HL-60/S4 treated with retinoic acid at 250 ng/mL for 4 days and 3 days (cell line): ENCODE results near the gene MEIG1.
"Not testable (repeated sequence)": the region's sequence is repeated elsewhere in the genome, so short reads cannot be mapped to it uniquely, and the experiment has no call there.

Experiments
- in situ Hi-C: fragments of 300-500 bp; cut with MboI; formaldehyde crosslinking; loops from 2 replicates; pipeline ENCODE4 v1.7.0; 2022; ENCODE audit warnings: low sequenced_read_pairs

MEIG1 gene

DNA sequence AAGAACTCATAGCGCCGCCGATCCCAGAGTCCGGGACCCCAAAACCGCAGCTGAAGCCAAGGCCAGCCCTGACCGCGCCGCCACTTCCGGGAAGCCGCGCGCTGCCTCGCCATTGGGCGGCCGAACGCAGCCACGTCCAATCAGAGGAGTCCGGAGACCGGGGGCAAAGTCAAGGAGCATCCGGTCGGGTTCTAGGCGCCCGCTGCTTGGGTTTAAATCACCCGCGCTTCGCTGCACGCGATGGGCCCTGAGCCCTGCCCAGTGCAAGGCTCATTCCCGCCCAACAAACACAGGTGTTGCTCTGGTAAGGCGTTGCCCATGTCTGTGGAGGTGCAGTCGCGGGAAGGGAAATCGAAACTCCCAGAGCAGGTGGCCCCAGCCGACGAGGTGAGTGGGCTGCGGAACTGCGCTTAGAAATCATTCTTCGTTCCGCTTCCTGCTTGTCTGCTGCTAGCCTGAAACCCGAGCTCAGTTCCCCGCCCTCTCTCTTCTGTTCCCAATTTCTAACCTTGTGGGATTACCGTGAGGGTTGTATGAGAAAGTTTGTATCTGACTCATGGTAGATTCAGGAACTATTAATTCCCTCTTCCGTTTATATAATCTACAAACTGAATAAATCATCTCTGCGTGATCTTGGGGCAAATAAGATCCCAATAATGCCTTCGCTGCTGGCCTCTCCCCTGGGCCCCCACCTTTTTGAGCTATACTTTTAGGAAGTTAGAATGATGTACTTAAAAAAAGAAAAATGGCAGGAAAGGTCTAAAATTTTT is 5.0 kb upstream of the MEIG1 start, which contains the start of gene DCLRE1C:
DCLRE1C (minus strand) TSS at position 96 of the 770 bp plus-strand sequence; CDS start at position 10, 86 bp downstream.
- in situ Hi-C loops, result no loop called here

DNA sequence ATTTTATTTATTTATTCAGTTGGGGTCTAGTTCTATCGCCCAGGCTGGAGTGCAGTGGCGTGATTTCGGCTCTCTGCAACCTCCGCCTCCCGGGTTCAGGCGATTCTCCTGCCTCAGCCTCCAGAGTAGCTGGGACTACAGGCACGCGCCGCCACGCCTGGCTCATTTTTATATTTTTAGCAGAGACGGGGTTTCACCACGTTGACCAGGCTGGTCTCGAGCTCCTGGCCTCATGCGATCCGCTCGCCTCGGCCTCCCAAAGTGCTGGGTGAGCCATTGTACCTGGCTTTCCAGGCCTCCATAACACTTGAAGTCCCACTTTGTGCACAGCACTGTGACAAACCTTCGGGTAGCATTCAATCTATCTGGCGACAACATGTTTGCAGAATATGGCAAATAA is 4.3 kb upstream of the MEIG1 start:
- in situ Hi-C loops, result no loop called here

DNA sequence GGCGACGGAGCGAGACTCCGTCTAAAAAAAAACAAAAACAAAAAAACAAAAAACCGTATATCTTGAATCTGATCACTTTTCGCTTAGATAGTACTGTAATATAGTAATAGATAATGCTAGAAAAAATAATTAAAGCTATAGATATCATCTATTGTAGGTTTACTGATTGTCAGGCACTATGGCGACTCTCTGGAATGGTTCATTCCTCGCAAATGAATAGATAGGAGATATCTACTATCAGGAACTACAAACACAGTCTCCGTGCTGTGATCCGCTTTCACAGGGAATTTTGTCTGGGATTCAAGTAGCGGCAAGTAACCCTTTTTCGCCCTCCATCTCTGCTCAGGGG is 342 bp upstream of the MEIG1 start:
- in situ Hi-C loops, result no loop called here

DNA sequence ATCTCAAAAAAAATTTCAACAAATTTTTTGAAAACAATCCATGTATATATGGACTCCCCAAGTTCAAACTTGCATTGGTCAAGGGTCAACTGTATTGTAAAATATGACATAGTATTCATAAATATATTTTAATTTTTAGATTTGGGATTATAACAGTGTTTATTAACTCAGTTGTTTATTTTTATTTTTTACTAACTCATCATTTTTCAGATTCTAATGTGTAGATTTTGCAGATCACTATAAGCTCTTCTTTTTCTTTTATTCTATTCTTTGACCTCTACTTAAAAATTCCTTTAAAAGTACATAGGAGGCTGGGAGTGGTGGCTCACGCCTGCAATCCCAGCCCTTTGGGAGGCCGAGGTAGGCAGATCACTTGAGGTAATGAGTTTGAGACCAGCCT is 8.7 kb downstream of the MEIG1 start:
- in situ Hi-C loops, result no loop called here

DNA sequence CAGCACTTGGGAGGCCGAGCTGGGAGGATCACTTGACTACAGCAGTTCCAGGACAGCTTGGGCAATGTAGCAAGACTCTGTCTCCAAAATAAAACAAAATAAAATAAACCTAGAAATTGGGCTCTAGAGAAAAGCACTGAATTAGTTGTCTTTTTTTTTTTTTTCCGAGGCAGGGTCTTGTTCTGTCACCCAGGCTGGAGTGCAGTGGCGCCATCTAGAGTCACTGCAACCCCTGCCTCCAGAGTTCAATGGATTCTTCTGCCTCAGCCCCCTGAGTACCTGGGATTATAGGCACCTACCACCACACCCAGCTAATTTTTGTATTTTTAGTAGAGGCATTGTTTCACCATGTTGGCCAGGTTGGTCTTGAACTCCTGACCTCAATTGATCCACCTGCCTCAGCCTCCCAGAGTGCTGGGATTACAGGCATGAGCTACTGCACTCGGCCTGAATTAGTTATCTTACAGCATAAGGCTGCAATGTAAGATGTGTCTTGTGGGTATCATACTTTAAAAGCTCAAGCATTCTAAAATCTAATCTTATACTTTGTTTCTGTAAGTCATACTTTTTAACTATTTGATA is 12.8 kb downstream of the MEIG1 start:
- in situ Hi-C loops, result no loop called here

DNA sequence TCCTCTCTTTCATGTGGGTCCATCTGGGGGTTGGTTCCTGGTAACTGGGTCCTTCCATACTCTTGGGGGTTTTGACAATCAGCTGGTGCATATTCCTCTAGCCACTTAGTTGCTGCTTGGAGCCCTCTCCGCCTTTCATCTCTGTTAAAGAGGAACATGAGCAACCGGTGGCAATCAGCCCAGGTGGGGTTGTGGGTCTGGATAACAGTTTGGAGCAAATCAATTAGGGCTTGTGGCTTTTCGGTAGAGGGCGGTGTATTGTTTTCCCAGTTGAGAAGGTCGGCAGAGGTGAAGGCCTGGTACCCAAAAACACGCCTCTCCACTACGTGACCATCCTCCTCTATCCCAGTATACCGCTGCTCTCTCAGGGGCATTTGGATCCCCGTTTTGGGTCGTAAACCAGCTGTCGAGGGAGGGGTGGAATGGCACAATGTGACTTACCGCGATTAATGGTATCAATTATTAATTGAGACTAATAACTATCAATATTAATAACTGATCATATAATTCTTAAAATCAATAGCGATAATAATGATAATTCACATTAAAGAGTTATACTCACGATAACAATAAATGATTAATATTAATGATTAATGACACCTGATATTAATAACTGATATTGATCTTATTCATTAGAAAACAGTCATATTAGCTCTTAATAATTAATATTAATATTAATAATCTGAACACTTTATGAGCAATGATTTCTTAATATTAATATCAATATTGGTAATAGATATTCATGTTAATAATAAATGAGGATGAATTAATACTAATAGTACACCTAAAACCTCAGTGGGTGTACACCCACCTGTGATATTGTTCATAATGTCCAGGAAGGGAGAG is 15.2 kb downstream of the MEIG1 start:
- in situ Hi-C loops, result not testable (repeated sequence)

DNA sequence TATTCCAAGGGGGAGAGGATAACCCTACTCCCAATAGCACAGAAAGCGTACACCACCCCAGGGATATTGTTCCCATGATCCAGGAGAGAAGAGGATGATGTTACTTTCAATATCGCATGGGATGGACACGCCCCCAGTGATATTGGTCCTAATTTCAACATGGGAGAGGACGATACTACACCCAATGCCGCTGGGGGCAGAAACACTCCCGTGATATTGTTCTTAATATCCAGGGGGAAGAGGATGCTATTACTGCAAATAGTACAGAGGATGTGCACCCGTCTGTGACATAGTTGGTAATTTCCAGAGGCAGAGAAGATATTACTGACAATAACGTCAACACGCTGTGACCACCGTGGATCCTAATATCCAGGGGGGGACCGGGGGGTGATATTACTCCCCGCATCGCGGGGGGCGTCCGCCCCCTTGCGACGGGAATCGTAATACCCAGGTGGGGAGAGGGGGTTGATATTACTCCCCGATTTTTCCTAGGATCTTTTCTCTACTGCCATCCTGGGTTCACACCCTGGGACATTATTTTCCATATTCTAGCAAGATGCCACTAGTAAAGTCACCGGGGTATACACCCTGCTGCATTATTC is 16.6 kb downstream of the MEIG1 start:
- in situ Hi-C loops, result no loop called here

DNA sequence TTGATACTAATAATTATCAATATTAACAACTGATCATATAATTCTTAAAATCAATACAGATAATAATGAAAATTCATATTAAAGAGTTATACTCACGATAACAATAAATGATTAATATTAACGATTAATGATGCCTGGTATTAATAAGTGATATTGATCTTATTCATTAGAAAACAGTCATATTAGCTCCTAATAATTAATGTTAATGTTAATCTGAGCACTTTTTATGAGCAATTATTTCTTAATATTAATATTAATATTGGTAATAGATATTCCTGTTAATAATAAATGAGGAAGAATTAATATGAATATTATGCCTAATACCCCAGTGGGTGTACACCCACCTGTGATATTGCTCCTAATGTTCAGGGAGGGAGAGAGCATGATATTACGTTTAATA is 23.6 kb downstream of the MEIG1 start:
- in situ Hi-C loops, result no loop called here

DNA sequence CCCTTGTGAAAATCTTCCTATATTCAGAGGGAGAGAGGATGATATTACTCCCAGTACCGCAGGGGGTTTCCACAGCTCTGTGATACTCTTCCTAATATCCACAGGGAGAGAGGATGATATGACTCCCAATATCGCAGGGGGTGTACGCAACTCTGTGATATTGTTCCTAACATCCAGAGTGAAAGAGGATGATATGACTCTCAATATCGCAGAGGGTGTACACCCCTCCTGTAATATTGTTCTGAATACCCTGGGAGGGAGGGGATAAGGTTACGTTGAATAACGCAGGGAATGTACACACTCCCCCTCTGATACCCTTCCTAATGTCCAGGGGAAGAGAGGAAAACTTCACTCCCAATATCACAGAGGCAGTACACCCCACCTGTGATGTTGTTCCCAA is 30.4 kb downstream of the MEIG1 start:
- in situ Hi-C loops, result not testable (repeated sequence)

DNA sequence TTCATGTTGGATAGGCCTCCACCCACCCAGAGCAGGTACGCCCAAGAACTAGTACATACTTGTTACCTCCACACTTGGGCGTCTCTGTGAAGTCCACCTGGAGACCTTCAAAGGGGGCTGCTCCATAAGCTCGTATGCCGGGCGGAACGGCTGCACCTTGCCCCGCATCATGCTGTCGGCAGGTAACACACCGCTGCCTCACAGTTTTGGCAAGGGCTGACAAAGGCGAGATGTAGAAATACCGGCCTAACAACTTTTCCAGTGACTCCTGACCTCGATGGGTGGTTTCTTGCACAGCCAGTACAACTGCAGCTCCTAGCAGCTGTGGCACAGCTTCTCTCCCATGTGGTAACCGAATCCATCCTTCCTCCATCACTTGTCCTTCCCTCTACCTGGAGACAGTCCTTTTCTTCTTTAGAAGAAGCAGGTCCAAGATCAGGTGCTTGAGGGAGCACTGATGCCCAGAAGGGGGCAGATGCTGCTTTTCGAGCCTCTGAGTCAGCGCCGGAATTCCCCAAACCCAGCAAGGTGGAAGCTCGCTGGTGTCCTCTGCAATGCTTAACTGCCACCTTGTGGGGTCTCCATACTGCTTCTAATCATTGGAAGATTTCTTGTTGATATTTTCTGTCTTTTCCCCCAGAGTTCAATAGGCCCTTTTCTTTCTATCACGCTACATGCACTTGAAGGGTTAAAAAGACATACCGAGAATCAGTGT is 32.0 kb downstream of the MEIG1 start:
- in situ Hi-C loops, result not testable (repeated sequence)

DNA sequence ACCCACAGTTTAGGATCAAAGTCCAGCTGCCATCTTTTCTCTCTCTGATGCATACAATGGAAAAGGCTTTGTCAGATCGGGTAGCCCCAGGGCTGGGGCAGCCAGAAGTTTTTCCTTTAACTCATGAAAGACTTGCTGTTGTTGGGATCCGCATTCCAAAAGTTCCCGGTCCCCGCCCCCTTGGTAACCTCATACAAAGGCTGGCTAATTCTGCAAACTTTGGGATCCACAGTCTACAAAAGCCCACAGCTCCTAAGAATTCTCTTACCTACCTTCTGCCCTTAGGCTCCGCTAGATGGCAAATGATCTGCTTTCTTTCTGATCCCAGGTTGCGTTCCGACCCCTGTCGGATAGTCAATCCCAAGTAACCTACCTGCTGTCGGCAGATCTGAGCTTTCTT is 33.1 kb downstream of the MEIG1 start:
- in situ Hi-C loops, result not testable (repeated sequence)

DNA sequence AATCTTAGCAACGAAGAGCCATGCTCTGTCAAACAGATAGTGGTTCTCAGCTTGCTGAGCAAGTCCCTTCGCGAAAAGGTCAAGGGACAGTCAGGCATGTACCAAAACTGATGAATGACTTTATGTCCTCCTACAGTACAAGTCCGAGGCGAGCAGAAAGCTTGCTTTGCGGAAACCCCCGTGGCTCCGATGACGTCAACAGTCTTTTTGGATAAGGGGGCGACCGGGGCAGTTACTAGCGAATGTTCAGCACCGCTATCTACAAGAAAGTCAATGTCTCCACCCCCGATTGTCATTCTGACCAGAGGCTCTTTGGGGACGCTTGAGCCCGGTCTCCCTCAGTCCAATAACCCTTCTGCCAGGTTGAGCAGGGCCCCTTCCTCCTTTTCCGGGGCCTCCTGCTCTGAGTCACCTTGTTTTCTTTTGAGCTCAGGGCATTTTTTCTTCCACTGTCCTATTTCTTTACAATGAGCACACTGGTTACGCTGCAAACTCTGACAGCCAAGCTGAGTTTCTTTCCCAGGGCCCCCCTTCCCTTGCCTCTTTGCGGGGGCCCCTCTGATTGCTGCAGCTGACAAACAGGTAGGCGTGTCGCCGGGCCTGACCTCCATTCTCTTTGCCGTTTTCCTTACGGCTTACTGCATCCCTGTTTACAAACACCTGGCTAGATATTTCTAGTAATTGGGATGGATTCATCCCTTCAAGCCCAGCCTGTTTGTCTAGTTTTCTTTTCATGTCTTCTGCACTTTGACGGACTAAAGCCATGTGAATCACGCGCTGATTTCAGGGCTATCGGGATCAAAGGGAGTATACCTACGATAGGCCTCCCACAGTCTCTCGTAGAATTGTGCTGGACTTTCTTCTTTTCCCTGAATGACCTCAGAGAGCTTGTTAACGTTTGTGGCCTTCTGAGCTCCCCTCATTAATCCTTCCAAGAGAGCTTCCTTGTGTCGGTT is 34.6 kb downstream of the MEIG1 start:
- in situ Hi-C loops, result not testable (repeated sequence)

DNA sequence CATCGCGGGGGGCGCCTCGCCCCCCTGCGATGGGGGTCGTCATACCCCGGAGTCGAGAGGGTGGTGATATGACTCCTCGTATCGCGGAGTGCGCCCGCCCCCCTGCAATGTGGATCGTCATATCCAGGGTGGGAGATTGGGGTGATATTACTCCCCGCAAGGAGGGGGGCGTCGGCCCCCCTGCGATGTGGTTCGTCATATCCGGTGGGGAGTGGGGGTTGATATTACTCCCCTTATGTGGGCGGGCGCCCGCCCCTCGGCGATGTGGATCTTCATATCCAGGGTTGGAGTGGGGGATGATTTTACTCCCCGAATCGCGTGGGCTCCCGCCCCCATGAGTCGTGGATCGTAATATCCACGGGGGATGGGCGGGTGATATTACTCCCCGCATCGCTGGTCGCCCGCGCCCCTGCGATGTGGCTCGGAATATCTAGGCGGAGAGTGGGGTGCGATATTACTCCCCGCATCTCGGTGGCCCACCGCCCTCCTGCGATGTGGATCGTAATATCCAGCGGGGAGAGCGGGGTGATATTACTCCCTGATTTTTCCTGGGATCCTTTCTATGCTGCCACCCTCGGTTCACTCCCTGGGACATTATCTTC is 36.9 kb downstream of the MEIG1 start:
- in situ Hi-C loops, result no loop called here

DNA sequence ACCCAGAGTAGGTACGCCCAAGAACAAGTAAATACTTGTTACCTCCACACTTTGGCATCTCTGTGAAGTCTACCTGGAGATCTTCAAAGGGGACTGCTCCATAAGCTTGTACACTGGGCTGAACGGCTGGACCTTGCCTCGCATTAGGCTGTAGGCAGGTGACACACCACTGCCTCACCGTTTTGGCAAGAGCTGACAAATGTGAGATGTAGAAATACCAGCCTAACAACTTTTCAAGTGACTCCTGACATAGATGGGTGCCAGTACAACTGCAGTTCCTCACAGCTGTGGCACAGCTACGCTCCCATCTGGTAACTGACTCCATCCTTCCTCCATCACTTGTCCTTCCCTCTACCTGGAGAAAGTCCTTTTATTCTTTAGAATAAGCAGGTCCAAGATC is 54.3 kb downstream of the MEIG1 start:
- in situ Hi-C loops, result not testable (repeated sequence)

DNA sequence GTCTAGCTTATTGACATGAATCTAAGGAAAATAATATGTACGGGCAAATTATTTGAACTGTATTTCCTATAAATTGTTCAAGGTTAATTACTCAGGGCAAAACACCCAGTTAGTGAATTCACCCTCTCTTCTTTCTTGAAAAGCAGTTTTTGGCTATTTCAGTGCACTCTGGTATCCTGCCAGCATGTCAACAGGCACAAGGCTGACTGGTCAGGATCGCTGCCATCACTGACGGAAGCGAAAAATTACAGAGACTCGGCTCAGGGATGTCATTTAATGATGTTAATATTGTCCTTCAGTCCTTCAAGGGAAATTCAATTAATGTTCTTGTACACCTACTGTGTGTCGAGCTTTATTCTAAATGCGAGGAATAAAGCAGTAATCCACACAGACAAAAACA is 56.3 kb downstream of the MEIG1 start:
- in situ Hi-C loops, result no loop called here

DNA sequence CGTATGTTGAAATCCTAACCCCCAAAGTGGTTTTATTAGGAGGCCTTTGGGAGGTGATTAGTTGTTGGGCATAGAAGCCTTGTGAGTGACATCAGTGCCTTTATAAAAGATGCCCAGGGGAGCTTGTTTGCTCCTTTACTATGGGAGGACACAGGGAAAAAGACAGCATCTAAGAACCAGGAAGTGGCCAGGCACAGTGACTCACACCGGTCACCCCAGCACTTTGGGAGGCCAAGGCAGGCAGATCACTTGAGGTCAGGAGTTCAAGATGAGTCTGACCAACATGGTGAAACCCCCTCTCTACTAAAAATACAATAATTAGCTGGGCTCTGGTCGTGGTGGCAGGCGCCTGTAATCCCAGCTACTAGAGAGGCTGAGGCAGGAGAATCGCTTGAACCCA is 61.8 kb downstream of the MEIG1 start:
- in situ Hi-C loops, result not testable (repeated sequence)
